ENCODE data around the gene RBM19. TPM values are rescaled to one million over a fixed set of nuclear protein-coding genes. Genes with fewer than 3 reads are reported as not detected.
A peak's percentile ranks its signal among the peaks of the same experiment; 100 is the strongest.

Gene RBM19
- total RNA-seq, 1 experiment from 2014 or later: 23.8 TPM

GRCh38 chr12:113875691-113876090 is 90.4 kb downstream of the RBM19 start:
- no peak for DNase-seq (ENCODE audit: low read depth)
- in situ Hi-C loops (cut with HindIII; ENCODE audit: low pct_unique_long_range_greater_than_20kb, low sequenced_read_pairs): no loop called here

- in situ Hi-C loops (cut with HindIII; ENCODE audit: low pct_unique_long_range_greater_than_20kb, low sequenced_read_pairs): no loop called here
- peak; percentile 16 for DNase-seq (ENCODE audit: low read depth)
Observed at GRCh38 chr12:113874999-113875561, 91.0 kb downstream of the RBM19 start.

GRCh38 chr12:113874326-113874725 is 91.8 kb downstream of the RBM19 start:
- DNase-seq (ENCODE audit: low read depth): no peak
- in situ Hi-C loops (cut with HindIII; ENCODE audit: low pct_unique_long_range_greater_than_20kb, low sequenced_read_pairs): no loop called here

DNA sequence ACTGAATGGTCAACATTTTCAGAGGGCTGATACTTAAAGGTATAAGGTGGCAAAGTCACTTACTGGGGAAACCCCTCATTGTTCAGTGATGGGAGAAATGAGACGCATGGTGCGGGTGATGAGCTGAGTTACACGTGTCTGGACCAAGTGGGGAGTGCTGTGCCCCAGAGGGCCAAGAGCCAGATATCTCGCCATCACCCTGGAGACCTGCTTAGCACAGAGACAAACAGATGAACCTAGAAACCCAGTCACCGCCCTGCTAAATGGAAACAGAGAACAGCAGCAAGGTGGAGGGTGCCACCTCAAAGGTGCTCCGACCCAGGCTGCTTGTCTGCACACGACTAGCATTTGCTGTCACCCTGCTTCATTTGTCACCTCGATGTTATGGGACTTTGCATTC is 92.4 kb downstream of the RBM19 start:
- in situ Hi-C loops (cut with HindIII; ENCODE audit: low pct_unique_long_range_greater_than_20kb, low sequenced_read_pairs): no loop called here
- DNase-seq (ENCODE audit: low read depth): no peak

DNA sequence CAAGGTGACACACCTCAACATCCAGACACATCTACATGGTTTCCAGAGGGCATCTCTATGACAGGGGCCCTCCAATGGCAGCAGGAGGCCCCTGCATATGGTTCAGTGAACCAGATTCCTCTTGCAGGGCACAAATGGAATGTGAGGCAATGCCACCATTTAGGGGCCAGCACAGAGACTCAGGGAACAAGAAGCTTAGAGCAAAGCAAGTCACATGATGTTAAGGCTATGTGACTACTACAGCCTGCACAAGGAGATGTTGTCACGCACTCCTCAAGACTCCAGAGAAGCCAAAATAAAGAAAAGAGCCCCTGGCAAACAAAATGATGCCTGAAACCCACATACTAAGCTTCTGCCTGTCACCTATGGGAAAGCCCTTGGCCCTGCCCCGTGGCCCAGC is 95.2 kb downstream of the RBM19 start:
- in situ Hi-C loops (cut with HindIII; ENCODE audit: low pct_unique_long_range_greater_than_20kb, low sequenced_read_pairs): no loop called here
- no peak for DNase-seq (ENCODE audit: low read depth)

GRCh38 chr12:113870035-113870434 is 96.1 kb downstream of the RBM19 start:
- in situ Hi-C loops (cut with HindIII; ENCODE audit: low pct_unique_long_range_greater_than_20kb, low sequenced_read_pairs): no loop called here
- no peak for DNase-seq (ENCODE audit: low read depth)

DNA sequence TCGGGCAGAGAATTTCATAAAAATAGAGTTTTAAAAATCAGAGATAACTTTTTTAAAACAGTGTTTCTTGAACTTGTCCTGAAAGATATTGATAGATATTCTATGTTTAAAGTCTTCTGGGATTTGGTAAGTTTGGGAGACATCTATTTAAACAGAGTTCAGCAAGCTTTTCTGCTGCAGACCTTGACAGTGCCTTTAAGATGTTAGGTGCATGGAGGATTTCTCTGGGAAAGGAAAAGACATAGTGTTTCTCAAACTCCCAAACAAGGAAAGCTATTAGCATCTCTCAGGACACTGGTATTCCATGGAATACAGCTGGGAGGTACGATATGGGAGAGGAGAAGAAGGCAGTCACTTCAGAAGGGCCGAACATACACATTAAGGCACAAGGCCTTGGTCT is 97.8 kb downstream of the RBM19 start:
- no peak for DNase-seq (ENCODE audit: low read depth)
- in situ Hi-C loops (cut with HindIII; ENCODE audit: low pct_unique_long_range_greater_than_20kb, low sequenced_read_pairs): no loop called here

DNA sequence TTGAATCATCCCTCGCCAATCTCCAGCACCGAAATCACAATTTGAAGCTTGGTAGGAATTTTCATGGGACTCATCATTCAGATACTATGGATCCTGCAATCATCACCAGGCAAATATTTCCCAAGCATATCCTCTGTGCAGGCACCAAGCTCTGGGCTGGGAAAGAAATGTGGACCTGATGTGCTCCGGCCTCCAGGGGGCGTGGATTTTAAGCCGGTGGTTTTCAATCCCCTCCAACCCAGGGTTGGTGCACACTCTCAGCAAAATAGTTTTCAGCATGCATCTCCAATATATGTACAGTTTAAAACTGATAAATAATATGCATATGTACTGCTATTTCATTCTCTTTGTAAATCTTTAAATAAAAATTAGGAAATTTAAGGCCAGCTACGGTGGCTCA is 98.9 kb downstream of the RBM19 start:
- DNase-seq (ENCODE audit: low read depth): no peak
- in situ Hi-C loops (cut with HindIII; ENCODE audit: low pct_unique_long_range_greater_than_20kb, low sequenced_read_pairs): no loop called here

- in situ Hi-C loops (cut with HindIII; ENCODE audit: low pct_unique_long_range_greater_than_20kb, low sequenced_read_pairs): no loop called here
- DNase-seq (ENCODE audit: low read depth): no peak
Observed at GRCh38 chr12:113866496-113866895, 99.6 kb downstream of the RBM19 start.

DNA sequence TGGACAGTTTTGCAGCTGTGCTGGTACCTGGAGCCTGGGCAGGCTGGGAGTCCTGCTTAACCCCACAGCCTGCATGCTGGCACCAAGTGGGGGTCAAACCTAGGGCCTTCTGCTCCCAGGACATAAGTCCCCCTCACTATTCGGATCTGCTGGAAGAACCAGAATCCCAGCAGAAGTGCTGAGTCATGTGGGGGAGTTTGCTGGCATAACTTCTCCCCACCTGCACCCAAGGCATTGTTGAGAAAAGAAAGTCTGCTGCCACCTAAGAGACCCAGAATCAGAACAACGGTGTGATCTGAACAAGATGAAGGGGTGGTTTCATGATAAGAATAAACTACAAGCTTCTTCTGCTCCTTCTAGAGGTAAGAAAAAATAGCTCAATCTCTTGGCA is 102.7 kb downstream of the RBM19 start:
- DNase-seq (ENCODE audit: low read depth): no peak
- in situ Hi-C loops (cut with HindIII; ENCODE audit: low pct_unique_long_range_greater_than_20kb, low sequenced_read_pairs): no loop called here

DNA sequence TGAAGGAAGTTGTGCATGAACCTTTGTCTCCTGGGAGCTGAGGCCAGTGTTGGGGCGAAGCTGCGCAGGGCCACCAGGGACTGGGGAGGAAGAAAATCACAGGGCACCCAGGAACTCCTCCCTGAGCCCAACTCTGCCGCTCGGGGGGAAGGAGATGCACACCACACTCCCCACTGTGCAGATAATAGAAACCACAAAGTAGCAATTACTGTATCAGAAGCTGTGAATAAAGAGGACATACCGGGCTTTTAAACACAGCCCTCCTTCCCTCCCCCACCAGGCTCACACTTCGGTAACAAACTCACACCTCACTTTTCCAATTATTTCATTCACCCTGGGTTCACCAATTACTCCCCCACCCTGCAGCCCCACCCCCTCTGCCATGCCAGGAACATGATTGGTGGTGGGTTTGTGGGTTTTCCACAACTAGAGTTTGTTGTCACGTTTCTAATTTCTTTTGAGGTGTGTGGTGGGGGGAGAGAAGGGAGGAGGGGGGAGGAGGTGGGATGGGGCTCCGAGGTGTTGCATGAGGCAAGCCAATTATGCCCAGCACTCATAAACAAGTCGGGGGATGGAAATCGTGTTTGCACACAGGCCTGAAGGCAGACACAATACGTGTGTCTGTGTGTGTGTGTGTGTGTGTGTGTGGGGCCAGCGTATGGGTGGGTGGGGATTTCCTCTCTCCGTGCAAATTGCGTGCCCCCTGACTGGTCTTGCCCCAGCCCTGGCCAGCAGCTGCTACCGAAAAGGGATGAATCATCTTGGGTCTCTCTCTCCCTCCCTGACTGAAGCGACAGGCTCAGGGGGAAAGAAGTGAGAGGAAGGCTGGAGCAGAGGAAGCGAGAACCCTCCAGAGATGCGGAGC is 103.3 kb downstream of the RBM19 start:
- DNase-seq (ENCODE audit: low read depth): no peak
- in situ Hi-C loops (cut with HindIII; ENCODE audit: low pct_unique_long_range_greater_than_20kb, low sequenced_read_pairs): no loop called here

GRCh38 chr12:113861708-113862312 is 104.3 kb downstream of the RBM19 start:
- in situ Hi-C loops (cut with HindIII; ENCODE audit: low pct_unique_long_range_greater_than_20kb, low sequenced_read_pairs): no loop called here
- no peak for DNase-seq (ENCODE audit: low read depth)

- in situ Hi-C loops (cut with HindIII; ENCODE audit: low pct_unique_long_range_greater_than_20kb, low sequenced_read_pairs): no loop called here
- peak; percentile 10 for DNase-seq (ENCODE audit: low read depth)
Observed at GRCh38 chr12:113860950-113861349, 105.2 kb downstream of the RBM19 start.

DNA sequence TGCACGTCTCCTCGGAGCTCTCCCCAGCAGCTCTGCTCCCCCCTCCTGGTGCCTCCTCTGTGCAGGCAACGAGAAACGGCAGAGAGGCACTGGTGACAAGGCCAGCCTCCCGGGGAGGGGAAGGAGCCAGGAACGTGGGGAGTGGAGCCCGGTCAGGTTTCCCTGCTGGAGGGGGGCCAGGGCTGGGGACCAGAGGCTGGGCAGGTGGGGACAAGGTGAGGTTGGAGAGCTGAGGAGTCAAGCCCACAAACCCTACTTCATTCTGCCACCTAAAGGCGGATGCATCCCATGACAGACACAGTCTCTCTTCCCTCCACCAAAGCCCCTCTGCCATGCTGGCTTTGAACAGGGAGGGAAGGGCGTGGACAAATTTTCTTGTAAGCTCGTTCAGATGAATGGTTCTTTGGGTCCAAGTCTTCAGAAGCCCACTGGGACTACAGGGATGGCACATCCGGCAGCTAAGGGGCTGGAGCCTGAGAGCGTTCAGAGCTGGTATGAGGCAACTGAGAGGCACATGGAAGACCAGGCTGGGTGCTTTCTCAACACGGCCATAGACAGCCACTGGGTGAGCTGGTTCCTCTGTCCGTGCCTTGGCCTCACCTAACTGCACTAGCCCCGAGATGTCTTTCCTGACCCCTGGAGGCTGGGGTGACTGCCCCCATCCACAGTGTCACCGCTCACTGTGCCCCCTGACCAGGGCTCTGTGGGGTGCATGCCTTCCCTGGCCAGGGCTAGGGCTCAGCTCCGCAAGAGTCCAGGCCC is 105.9 kb downstream of the RBM19 start:
- no peak for DNase-seq (ENCODE audit: low read depth)
- in situ Hi-C loops (cut with HindIII; ENCODE audit: low pct_unique_long_range_greater_than_20kb, low sequenced_read_pairs): no loop called here

DNA sequence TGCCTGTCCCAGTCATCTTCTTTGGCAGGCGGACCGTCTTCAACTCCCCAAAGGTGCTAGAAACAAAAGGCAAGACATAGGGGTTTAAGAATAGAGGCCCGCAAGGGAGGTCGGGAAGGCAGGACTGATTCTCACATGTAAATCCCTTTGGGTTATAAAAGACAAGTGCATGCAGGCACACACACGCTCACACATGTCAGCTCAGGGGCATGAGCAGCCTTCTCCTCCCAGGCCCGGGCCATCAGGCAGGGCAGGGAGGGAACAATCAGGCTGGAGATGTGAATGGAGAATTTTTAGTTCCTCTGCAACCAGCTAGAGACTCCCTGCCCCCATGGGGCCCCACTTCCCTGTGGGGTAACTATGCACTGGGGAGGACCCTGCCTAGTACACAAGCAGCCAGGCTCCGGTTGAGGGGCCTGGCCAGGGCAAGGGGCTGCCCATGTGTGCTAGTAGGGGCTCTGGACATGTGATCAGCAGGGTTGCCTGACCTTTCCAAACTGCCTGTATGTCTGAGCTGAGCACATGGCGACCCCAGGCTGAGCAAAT is 107.2 kb downstream of the RBM19 start:
- in situ Hi-C loops (cut with HindIII; ENCODE audit: low pct_unique_long_range_greater_than_20kb, low sequenced_read_pairs): no loop called here
- DNase-seq (ENCODE audit: low read depth): no peak

GRCh38 chr12:113857371-113857770 is 108.8 kb downstream of the RBM19 start:
- DNase-seq (ENCODE audit: low read depth): no peak

DNA sequence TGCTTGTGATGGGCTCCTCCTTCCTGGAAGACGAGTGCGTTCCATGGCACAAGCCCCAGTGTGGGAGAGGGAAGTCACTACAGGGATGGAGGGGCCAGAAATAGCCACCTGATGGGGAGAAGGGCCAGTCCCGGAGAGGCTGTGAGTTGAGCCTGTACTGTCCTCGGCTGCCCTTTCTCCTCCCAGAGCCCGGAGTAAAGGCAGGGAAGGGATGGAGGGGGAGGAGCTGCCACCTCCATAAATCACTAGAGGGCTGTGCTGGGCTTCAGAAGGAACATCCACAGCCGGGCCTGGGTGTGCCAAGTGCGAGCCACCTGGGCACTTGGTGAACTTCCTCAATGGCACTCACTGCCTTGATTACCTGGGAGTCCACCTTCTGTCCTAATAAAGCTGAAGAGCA is 110.1 kb downstream of the RBM19 start:
- in situ Hi-C loops (cut with HindIII; ENCODE audit: low pct_unique_long_range_greater_than_20kb, low sequenced_read_pairs): no loop called here
- no peak for DNase-seq (ENCODE audit: low read depth)

More at GRCh38 chr12:113857371-113857770, 108.8 kb downstream of the RBM19 start:
- in situ Hi-C loops (cut with HindIII; ENCODE audit: low pct_unique_long_range_greater_than_20kb, low sequenced_read_pairs): no loop called here

DNA sequence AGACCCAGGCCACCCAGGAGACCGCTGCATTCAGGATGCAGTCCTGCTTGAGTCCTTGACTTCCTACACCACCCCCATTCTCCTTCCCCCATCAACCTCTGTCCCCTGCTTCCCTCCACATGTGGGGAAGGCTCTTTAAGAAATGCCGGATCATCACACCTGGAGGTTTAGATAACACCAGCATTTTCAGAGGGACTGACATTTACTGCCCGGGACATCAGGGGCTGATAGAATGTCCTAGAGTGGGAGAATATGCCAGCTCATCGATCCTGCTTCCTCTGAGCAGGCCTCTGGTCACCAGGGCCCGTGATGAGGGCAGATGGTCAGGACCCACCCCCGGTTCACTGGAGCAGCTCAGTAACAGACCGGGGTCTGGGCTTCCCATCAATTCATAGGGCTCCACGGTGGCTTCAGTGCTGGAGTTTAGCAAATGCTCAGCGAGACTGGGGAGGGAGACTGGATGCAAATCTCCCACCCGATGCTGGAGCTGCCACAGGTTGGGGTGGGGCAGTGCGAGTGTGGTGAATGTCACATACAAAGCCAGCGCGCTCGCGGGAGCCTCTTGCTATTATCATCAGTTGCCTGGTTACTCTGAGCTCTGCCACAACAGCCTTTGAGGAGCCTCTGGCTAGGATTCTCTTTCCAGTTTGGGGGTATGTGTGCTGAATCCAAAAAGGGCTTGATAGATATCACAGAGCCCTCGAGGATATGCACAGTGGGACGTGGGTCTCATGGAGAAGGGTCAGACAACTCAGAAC is 111.6 kb downstream of the RBM19 start:
- in situ Hi-C loops (cut with HindIII; ENCODE audit: low pct_unique_long_range_greater_than_20kb, low sequenced_read_pairs): no loop called here
- DNase-seq (ENCODE audit: low read depth): no peak

All from Caki2 (cell line).